ENCODE measurements around the gene GAL3ST2. TPM values are rescaled to one million over a fixed set of nuclear protein-coding genes. Genes with fewer than 3 reads are reported as not detected.
"Not testable (repeated sequence)": the region's sequence is repeated elsewhere in the genome, so short reads cannot be mapped to it uniquely, and the experiment has no call there.

GAL3ST2 gene
- total RNA-seq, 1 donor from 2014 or later: 0.55 TPM

GRCh38 chr2:241767464-241768250 is 9.0 kb upstream of the GAL3ST2 start:
- DNase-seq (ENCODE audit: low spot score) (peak; percentile 46), ATAC-seq (no peak)

GRCh38 chr2:241768251-241768711 is 8.3 kb upstream of the GAL3ST2 start:
- DNase-seq (ENCODE audit: low spot score) (peak; percentile 45), ATAC-seq (no peak)

- no peak for ATAC-seq
- peak; percentile 37 for DNase-seq (ENCODE audit: low spot score)
Observed at GRCh38 chr2:241768850-241769249, 7.8 kb upstream of the GAL3ST2 start.

GRCh38 chr2:241769819-241770184 is 6.8 kb upstream of the GAL3ST2 start:
- ATAC-seq (no peak), DNase-seq (ENCODE audit: low spot score) (no peak)

GRCh38 chr2:241770185-241770935 is 6.3 kb upstream of the GAL3ST2 start:
- ATAC-seq (peak; percentile 84), DNase-seq (ENCODE audit: low spot score) (peak; percentile 87)

GRCh38 chr2:241770936-241771285 is 5.7 kb upstream of the GAL3ST2 start:
- DNase-seq (ENCODE audit: low spot score) (no peak), ATAC-seq (no peak)

GRCh38 chr2:241771286-241772062 is 5.1 kb upstream of the GAL3ST2 start:
- no peak for ATAC-seq
- peak; percentile 52 for DNase-seq (ENCODE audit: low spot score)

- DNase-seq (ENCODE audit: low spot score) (no peak), ATAC-seq (no peak)
Observed at GRCh38 chr2:241772063-241772499, 4.5 kb upstream of the GAL3ST2 start.

- peak; percentile 64 for DNase-seq (ENCODE audit: low spot score)
- peak; percentile 52 for ATAC-seq
Observed at GRCh38 chr2:241773511-241774418, 2.9 kb upstream of the GAL3ST2 start.

GRCh38 chr2:241774419-241775222 is 2.0 kb upstream of the GAL3ST2 start:
- ATAC-seq: no peak

GRCh38 chr2:241775223-241776177 is 1.1 kb upstream of the GAL3ST2 start:
- DNase-seq (ENCODE audit: low spot score): no peak

More at GRCh38 chr2:241774419-241775222, 2.0 kb upstream of the GAL3ST2 start:
- peak; percentile 46 for DNase-seq (ENCODE audit: low spot score)

GRCh38 chr2:241777170-241777685 is 606 bp downstream of the GAL3ST2 start:
- ATAC-seq: no peak
- DNase-seq (ENCODE audit: low spot score): no peak

More at GRCh38 chr2:241775223-241776177, 1.1 kb upstream of the GAL3ST2 start:
- ATAC-seq: no peak

- no peak for DNase-seq (ENCODE audit: low spot score)
- ATAC-seq: no peak
Observed at GRCh38 chr2:241777686-241778627, 1.3 kb downstream of the GAL3ST2 start.

GRCh38 chr2:241780939-241781569 is 4.4 kb downstream of the GAL3ST2 start:
- ATAC-seq: no peak

GRCh38 chr2:241782053-241782452 is 5.4 kb downstream of the GAL3ST2 start:
- ATAC-seq: peak; percentile 43
- not testable (repeated sequence) for DNase-seq (ENCODE audit: low spot score)

More at GRCh38 chr2:241780939-241781569, 4.4 kb downstream of the GAL3ST2 start:
- DNase-seq (ENCODE audit: low spot score): no peak

- ATAC-seq: no peak
- no peak for DNase-seq (ENCODE audit: low spot score)
Observed at GRCh38 chr2:241788135-241788534, 11.5 kb downstream of the GAL3ST2 start.

Measured in left lobe of liver (tissue), 2 donors.